Epithelial cell of esophagus (primary cell): ENCODE measurements around the gene GLP2R.

Experiments
- DNase-seq: peaks from one replicate; pipeline ENCODE4 v3.0.0; 2010; ENCODE audit warnings: low read depth
- H3K4me3 ChIP-seq: 2 replicates; pipeline ENCODE4 v1.5.1; 2011; ENCODE audit warnings: mild to moderate bottlenecking, low read length, control low read depth
- CTCF ChIP-seq: IDR thresholded peaks from 2 replicates; pipeline ENCODE4 v1.5.1; 2011; ENCODE audit warnings: low read depth, mild to moderate bottlenecking, low read length, control low read depth, inconsistent platforms; ENCODE audit not compliant: insufficient read depth; ENCODE audit errors: missing control alignments

GLP2R gene

GRCh38 chr17:9802697-9803096 lies 23.0 kb upstream of the GLP2R start:
- no peak overlapping the region for H3K4me3 ChIP-seq
- no peak for DNase-seq
- TF ChIP-seq CTCF = no peak

GRCh38 chr17:9805769-9806168 lies 20.0 kb upstream of the GLP2R start:
- DNase-seq = no peak
- H3K4me3 ChIP-seq = no peak overlapping the region
- no peak for TF ChIP-seq CTCF

GRCh38 chr17:9806699-9807098 lies 19.0 kb upstream of the GLP2R start:
- H3K4me3 ChIP-seq = no peak overlapping the region
- TF ChIP-seq CTCF = no peak
- DNase-seq = no peak

GRCh38 chr17:9809409-9809808 lies 16.3 kb upstream of the GLP2R start:
- DNase-seq = no peak
- TF ChIP-seq CTCF = no peak
- no peak overlapping the region for H3K4me3 ChIP-seq

- no peak for TF ChIP-seq CTCF
- DNase-seq = no peak
- H3K4me3 ChIP-seq = no peak overlapping the region
Observed at GRCh38 chr17:9810100-9810949, 15.4 kb upstream of the GLP2R start.

GRCh38 chr17:9811086-9811485 lies 14.6 kb upstream of the GLP2R start:
- no peak overlapping the region for H3K4me3 ChIP-seq
- DNase-seq = peak; percentile 40
- TF ChIP-seq CTCF = no peak

GRCh38 chr17:9811537-9811936 lies 14.2 kb upstream of the GLP2R start:
- TF ChIP-seq CTCF = no peak
- DNase-seq = no peak
- H3K4me3 ChIP-seq = no peak overlapping the region
